K562 (cell line): ENCODE data around the gene ITPR2. TPM values are rescaled to one million over a fixed set of nuclear protein-coding genes. Genes with fewer than 3 reads are reported as not detected.

Experiments
- ATAC-seq: fragments of 200-7000 bp; cut with Tn5 transposase; 3 replicates; pipeline ENCODE4 v1.9.1; 2020; ENCODE audit warnings: moderate library complexity
- BruUV-seq: library from RNA; stranded (reverse); fragments of 400-500 nt; replicated peaks from 2 replicates; lab custom pipeline; 2021; lab: Mats Ljungman, UMichigan
- CTCF ChIA-PET: fragments of 300-600 bp; formaldehyde crosslinking; extraction: SDS; loops from one replicate; lab custom pipeline; 2021; ENCODE audit warnings: low intra/inter-chr PET ratio; lab: Yijun Ruan, JAX
- POLR2A ChIA-PET: fragments of 300-600, 350-650 bp; sonication (Branson Sonifier 250); formaldehyde crosslinking; extraction: SDS; loops from one replicate; lab custom pipeline; 2021; ENCODE audit warnings: antibody characterized with exemption, inconsistent platforms; lab: Yijun Ruan, JAX
- DNase-seq, 4 experiments: peaks; one replicate each; pipeline versions ENCODE4 v3.0.0 to v3.0.0-alpha.2; 2011 to 2018; ENCODE audit warnings: low spot score in 3 of 4, mixed read lengths in 3 of 4; ENCODE audit errors: extremely low read depth in 1 of 4
- FAIRE-seq: peaks from 2 replicates; lab custom pipeline; 2011; peaks lifted over from hg19 to GRCh38; lab: Jason Lieb, UNC
- H2AFZ ChIP-seq: 2 replicates; pipeline ENCODE4 v1.6.0; 2011; ENCODE audit warnings: low read depth, low read length, control low read depth, inconsistent platforms
- H3K27ac ChIP-seq: fragments of 200-600 bp; 3 replicates; pipeline ENCODE4 v1.8.0; 2011; ENCODE audit warnings: low read depth, mild to moderate bottlenecking, control low read depth, inconsistent platforms, low read length, moderate library complexity, mixed read lengths; ENCODE audit errors: extremely low read depth
- H3K27me3 ChIP-seq, 2 experiments: fragments of 300-600 bp in 1 of 2; 2 replicates in 1 of 2; 3 replicates in 1 of 2; pipeline versions ENCODE4 v1.6.0 to v1.8.0; 2011; ENCODE audit warnings: inconsistent platforms in 2 of 2, low read length in 2 of 2, mild to moderate bottlenecking in 1 of 2, mixed read lengths in 1 of 2, moderate library complexity in 1 of 2; ENCODE audit not compliant: control insufficient read depth in 2 of 2, insufficient read depth in 2 of 2
- H3K36me3 ChIP-seq: fragments of 300-600 bp; 3 replicates; pipeline ENCODE4 v1.8.0; 2011; ENCODE audit warnings: mild to moderate bottlenecking, low read length, inconsistent platforms; ENCODE audit not compliant: control insufficient read depth, insufficient read depth
- H3K4me1 ChIP-seq, 2 experiments: fragments of 200-600 bp in 1 of 2; replicated peaks in 1 of 2; 2 replicates in 1 of 2; 3 replicates in 1 of 2; pipeline versions ENCODE4 v1.5.1 to v1.8.0; 2011; ENCODE audit warnings: inconsistent platforms in 2 of 2, low read length in 2 of 2, mild to moderate bottlenecking in 1 of 2, mixed read lengths in 1 of 2, moderate library complexity in 1 of 2; ENCODE audit not compliant: control insufficient read depth in 2 of 2, insufficient read depth in 2 of 2
- H3K4me2 ChIP-seq: 2 replicates; pipeline ENCODE4 v1.6.1; 2011; ENCODE audit warnings: low read length, control low read depth, inconsistent platforms, mixed read lengths; ENCODE audit not compliant: insufficient read depth
- H3K4me3 ChIP-seq: fragments of 200-600 bp; sonication (generic), shearing (Covaris generic); 2 replicates; pipeline ENCODE4 v1.5.1; 2016; ENCODE audit warnings: control low read depth, inconsistent platforms
- H3K79me2 ChIP-seq: fragments of 200-600 bp; 3 replicates; pipeline ENCODE4 v1.8.0; 2011; ENCODE audit warnings: low read length, inconsistent platforms; ENCODE audit not compliant: control insufficient read depth, insufficient read depth
- H3K9ac ChIP-seq, 2 experiments: 2 replicates each; pipeline versions ENCODE4 v1.6.0 to v1.6.1; 2011; ENCODE audit warnings: low read depth in 2 of 2, low read length in 2 of 2, control low read depth in 1 of 2, inconsistent platforms in 1 of 2, mild to moderate bottlenecking in 1 of 2, mixed read lengths in 1 of 2; ENCODE audit not compliant: insufficient read depth in 1 of 2
- H3K9me1 ChIP-seq: one replicate; pipeline ENCODE4 v1.6.0; 2011; ENCODE audit warnings: inconsistent platforms, mild to moderate bottlenecking, low read length, moderate library complexity; ENCODE audit not compliant: control insufficient read depth, insufficient read depth
- H3K9me3 ChIP-seq: replicated peaks from 2 replicates; pipeline ENCODE4 v1.5.1; 2011; ENCODE audit warnings: low read depth, low read length, inconsistent platforms; ENCODE audit not compliant: control insufficient read depth, insufficient read depth
- H4K20me1 ChIP-seq: replicated peaks from 2 replicates; pipeline ENCODE4 v1.6.1; 2011; ENCODE audit warnings: low read length, inconsistent platforms, mixed read lengths; ENCODE audit not compliant: control insufficient read depth, insufficient read depth
- BRD4 ChIP-seq: fragments of 200-600 bp; sonication (generic); IDR thresholded peaks from 2 replicates; pipeline ENCODE4 v1.6.1; 2017; ENCODE audit warnings: inconsistent platforms
- ERF ChIP-seq: fragments of 450-650 bp; formaldehyde crosslinking; IDR thresholded peaks from 2 replicates; pipeline ENCODE4 v1.4.0; 2020; ENCODE audit warnings: mild to moderate bottlenecking, mixed read lengths
- ETV5 ChIP-seq: sonication (generic); formaldehyde crosslinking; IDR thresholded peaks from 2 replicates; pipeline ENCODE4 v1.4.0; 2020; ENCODE audit warnings: low read depth, mild to moderate bottlenecking, missing genetic modification reagents
- GTF2A2 ChIP-seq: IDR thresholded peaks from 2 replicates; pipeline ENCODE4 v1.6.1; 2016; ENCODE audit warnings: mild to moderate bottlenecking, missing genetic modification characterization, missing compliant biosample characterization
- JUND ChIP-seq, 2 experiments: IDR thresholded peaks; 2 replicates in 1 of 2; 3 replicates in 1 of 2; pipeline ENCODE4 v1.6.1; 2011; ENCODE audit warnings: borderline replicate concordance in 2 of 2, low read depth in 2 of 2, low read length in 2 of 2, improper control_type of control experiment in 1 of 2, missing biosample characterization in 1 of 2, missing genetic modification characterization in 1 of 2, missing genetic modification reagents in 1 of 2
- MECOM ChIP-seq: fragments of 250-450 bp; sonication (Bioruptor Pico); IDR thresholded peaks from 2 replicates; pipeline ENCODE4 v1.8.0; 2022; ENCODE audit warnings: inconsistent platforms
- NR1H2 ChIP-seq: sonication (generic); formaldehyde crosslinking; IDR thresholded peaks from 2 replicates; pipeline ENCODE4 v1.4.0; 2020; ENCODE audit warnings: mild to moderate bottlenecking, missing genetic modification reagents
- PHB2 ChIP-seq: fragments of 450-650 bp; IDR thresholded peaks from 2 replicates; pipeline ENCODE4 v1.6.1; 2017; ENCODE audit warnings: low read depth
- PHF21A ChIP-seq: fragments of 450-650 bp; IDR thresholded peaks from 2 replicates; pipeline ENCODE4 v1.6.1; 2017; ENCODE audit warnings: low read depth, borderline replicate concordance
- RBBP5 ChIP-seq: fragments of 200-600 bp; sonication (generic); IDR thresholded peaks from 2 replicates; pipeline ENCODE4 v1.6.1; 2012; ENCODE audit warnings: borderline replicate concordance, mild to moderate bottlenecking, low read length, control low read depth, inconsistent platforms; ENCODE audit not compliant: insufficient read depth, poor library complexity, severe bottlenecking
- SMARCC2 ChIP-seq: fragments of 450-650 bp; IDR thresholded peaks from 2 replicates; pipeline ENCODE4 v1.6.1; 2017; ENCODE audit warnings: antibody characterized with exemption, moderate library complexity, mild to moderate bottlenecking, low read depth
- SP2 ChIP-seq: IDR thresholded peaks from 2 replicates; pipeline ENCODE4 v1.6.1; 2011; ENCODE audit warnings: mild to moderate bottlenecking, low read depth, low read length, moderate library complexity; ENCODE audit not compliant: poor library complexity, severe bottlenecking; ENCODE audit errors: extremely low read depth
- SRSF1 ChIP-seq: fragments of 200-400 bp; formaldehyde crosslinking; IDR thresholded peaks from 2 replicates; pipeline ENCODE4 v1.6.1; 2017; ENCODE audit warnings: mild to moderate bottlenecking, low read depth, low read length, moderate library complexity
- ZNF217 ChIP-seq: sonication (generic); formaldehyde crosslinking; IDR thresholded peaks from 2 replicates; pipeline ENCODE4 v1.8.0; 2022; ENCODE audit warnings: mild to moderate bottlenecking, missing genetic modification reagents
- ZNF507 ChIP-seq: conservative IDR thresholded peaks from 2 replicates; pipeline ENCODE4 v1.6.1; 2017; ENCODE audit warnings: missing genetic modification characterization, missing compliant biosample characterization
- ZNF75A ChIP-seq: fragments of 450-650 bp; formaldehyde crosslinking; IDR thresholded peaks from 2 replicates; pipeline ENCODE4 v1.4.0; 2020; ENCODE audit warnings: mild to moderate bottlenecking
- WGBS: fragments of 100-300 bp; shearing (Covaris generic); methylation state at CpG from one replicate; pipeline ENCODE4 v1.1.6; 2016; ENCODE audit warnings: low coverage, mixed read lengths; ENCODE audit not compliant: insufficient coverage; ENCODE audit errors: missing lambda C conversion rate; 5-methylcytosine and 5-hydroxymethylcytosine counted together
- in situ Hi-C: fragments of 300-500 bp; cut with MboI; formaldehyde crosslinking; loops from 4 replicates; pipeline ENCODE4 v1.15.0; 2018; ENCODE audit warnings: inconsistent platforms, mixed read lengths
- intact Hi-C: fragments of 100-400 bp; cut with micrococcal nuclease; formaldehyde crosslinking; loops from 2 replicates; pipeline ENCODE4 v1.14.2; 2022
- polyA plus RNA-seq, 8 experiments: library from polyadenylated mRNA; depleted of rRNA in 4 of 8; stranded (reverse) in 5 of 8; unstranded in 3 of 8; fragments of >200 nt; fragmentation: Nextera tagmentation in 2 of 8; fragmentation: Illumina TruSeq in 1 of 8; extraction: Ambion mirVana in 2 of 8; extraction: Trizol in 1 of 8; gene quantifications; 2 replicates each; pipeline versions ENCODE4 v1.2.1 to v1.2.3, GENCODE V29; 2011 to 2014; ENCODE audit warnings: inconsistent platforms in 1 of 8, missing spikeins in 1 of 8
- total RNA-seq, 7 experiments: library from RNA; depleted of rRNA in 6 of 7; stranded (reverse); fragments of >200 nt in 6 of 7; fragmentation: Illumina TruSeq in 2 of 7; extraction: Trizol in 2 of 7; gene quantifications; 2 replicates each; pipeline versions ENCODE4 v1.2.1 to v1.2.3, GENCODE V29; 2011 to 2021; ENCODE audit warnings: low replicate concordance in 1 of 7
- TF ChIP-seq, protein P1 (sequence below): sonication (generic); formaldehyde crosslinking; IDR thresholded peaks from 2 replicates; pipeline ENCODE4 v1.8.0; 2022; ENCODE audit warnings: mild to moderate bottlenecking, missing genetic modification reagents
- TF ChIP-seq, protein P2 (sequence below): IDR thresholded peaks from 3 replicates; pipeline ENCODE4 v1.6.1; 2011; ENCODE audit warnings: borderline replicate concordance, mild to moderate bottlenecking; ENCODE audit not compliant: insufficient read length, insufficient read depth
- TF ChIP-seq, protein P3 (sequence below): fragments of 250-450 bp; sonication (Bioruptor Pico); IDR thresholded peaks from 2 replicates; pipeline ENCODE4 v1.9.0; 2021; ENCODE audit warnings: mild to moderate bottlenecking

The ITPR2 gene
- total and polyA plus RNA-seq, 9 of the 15 experiments (the other 6 are each of a cell fraction or from before 2014, with no cell fraction given), result 0.21 to 3.3 (median 0.95) TPM

DNA sequence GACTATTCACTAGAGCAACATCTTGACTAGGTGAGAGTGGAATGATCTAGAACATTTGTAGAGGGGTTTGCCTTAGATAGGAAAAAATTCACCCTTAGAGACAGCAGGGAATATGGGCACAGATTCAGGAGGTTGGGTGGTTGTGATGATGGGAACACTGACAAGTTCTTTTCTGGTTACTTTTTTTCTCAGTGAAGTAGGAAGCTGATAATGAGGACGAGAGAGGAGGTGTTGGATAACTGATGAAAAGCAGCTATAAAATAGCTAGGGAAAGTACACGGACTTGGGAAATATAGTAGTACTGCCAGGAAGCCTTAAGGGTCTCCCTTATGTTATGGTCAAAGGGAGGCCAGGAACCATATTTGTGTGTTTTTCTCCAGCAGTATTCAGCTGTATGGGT lies 387.1 kb downstream of the ITPR2 start:
- Histone ChIP-seq H3K4me1 (no peaks in the 10 kb centered on the region), H2AFZ (no peak overlapping the region), H3K36me3 (no peaks in the 10 kb centered on the region), H3K9me3 (no peaks in the 10 kb centered on the region), H3K79me2 (no peaks in the 10 kb centered on the region), H3K4me3 (no peak overlapping the region), H3K27me3 (no peaks in the 10 kb centered on the region; a peak in 2 of 5 replicates), H3K4me2 (no peak overlapping the region), H3K9me1 (no peaks in the 10 kb centered on the region), H4K20me1 (no peaks in the 10 kb centered on the region), H3K9ac (no peak overlapping the region), H3K27ac (no peak overlapping the region)
- ChIA-PET CTCF (no interaction called here), POLR2A (interaction anchor here (0.6 to 0.7 kb wide), 2 partner anchors 21 to 425 kb away, joined by 3 read pairs; no protein-coding TSS in a partner anchor)
- DNase-seq (no peak), FAIRE-seq (no peak), ATAC-seq (no peak)
- intact Hi-C loops (no loop called here), in situ Hi-C loops (no loop called here)
- BruUV-seq, result no TSS peak
- TF ChIP-seq JUND (IDR thresholded peaks at IDR 0.05; ENCODE audit: borderline replicate concordance, low read depth, low read length), result no peak
- no peak for TF ChIP-seq JUND (tag; IDR thresholded peaks at IDR 0.05; ENCODE audit: borderline replicate concordance, low read depth, low read length)
- TF ChIP-seq ZNF75A (CRISPR knock-in tag), result no peak
- TF ChIP-seq MECOM (CRISPR knock-in tag), result no peak
- TF ChIP-seq ZNF217 (CRISPR knock-in tag), result no peak
- no peak for TF ChIP-seq PHF21A
- no peak for TF ChIP-seq GTF2A2 (tag)
- TF ChIP-seq BRD4, result no peak
- TF ChIP-seq, protein P1, sequence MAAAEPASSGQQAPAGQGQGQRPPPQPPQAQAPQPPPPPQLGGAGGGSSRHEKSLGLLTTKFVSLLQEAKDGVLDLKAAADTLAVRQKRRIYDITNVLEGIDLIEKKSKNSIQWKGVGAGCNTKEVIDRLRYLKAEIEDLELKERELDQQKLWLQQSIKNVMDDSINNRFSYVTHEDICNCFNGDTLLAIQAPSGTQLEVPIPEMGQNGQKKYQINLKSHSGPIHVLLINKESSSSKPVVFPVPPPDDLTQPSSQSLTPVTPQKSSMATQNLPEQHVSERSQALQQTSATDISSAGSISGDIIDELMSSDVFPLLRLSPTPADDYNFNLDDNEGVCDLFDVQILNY (CRISPR knock-in tag), result no peak
- no peak for TF ChIP-seq SRSF1
- TF ChIP-seq ETV5 (CRISPR knock-in tag), result no peak
- no peak for TF ChIP-seq RBBP5
- no peak for TF ChIP-seq SMARCC2
- TF ChIP-seq, protein P2, sequence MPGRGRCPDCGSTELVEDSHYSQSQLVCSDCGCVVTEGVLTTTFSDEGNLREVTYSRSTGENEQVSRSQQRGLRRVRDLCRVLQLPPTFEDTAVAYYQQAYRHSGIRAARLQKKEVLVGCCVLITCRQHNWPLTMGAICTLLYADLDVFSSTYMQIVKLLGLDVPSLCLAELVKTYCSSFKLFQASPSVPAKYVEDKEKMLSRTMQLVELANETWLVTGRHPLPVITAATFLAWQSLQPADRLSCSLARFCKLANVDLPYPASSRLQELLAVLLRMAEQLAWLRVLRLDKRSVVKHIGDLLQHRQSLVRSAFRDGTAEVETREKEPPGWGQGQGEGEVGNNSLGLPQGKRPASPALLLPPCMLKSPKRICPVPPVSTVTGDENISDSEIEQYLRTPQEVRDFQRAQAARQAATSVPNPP, result no peak
- no peak for TF ChIP-seq ZNF507 (tag)
- TF ChIP-seq, protein P3, sequence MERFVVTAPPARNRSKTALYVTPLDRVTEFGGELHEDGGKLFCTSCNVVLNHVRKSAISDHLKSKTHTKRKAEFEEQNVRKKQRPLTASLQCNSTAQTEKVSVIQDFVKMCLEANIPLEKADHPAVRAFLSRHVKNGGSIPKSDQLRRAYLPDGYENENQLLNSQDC (CRISPR knock-in tag), result no peak
- TF ChIP-seq SP2, result no peak
- no peak for TF ChIP-seq PHB2
- TF ChIP-seq ERF, result no peak
- TF ChIP-seq NR1H2 (CRISPR knock-in tag), result no peak
- 0% methylated on average over 2 of the region's 2 CpGs for WGBS
